OCI-LY7 (cell line): ENCODE measurements around the gene ZNF598. TPM values are rescaled to one million over a fixed set of nuclear protein-coding genes. Genes with fewer than 3 reads are reported as not detected.

Source experiments
- BruUV-seq: library from RNA; stranded (reverse); fragments of 400-500 nt; replicated peaks from 2 replicates; lab custom pipeline; 2021; lab: Mats Ljungman, UMichigan
- CTCF ChIA-PET: fragments of 300-600 bp; sonication (Branson Sonifier 250); formaldehyde crosslinking; loops from one replicate; lab custom pipeline; 2022; ENCODE audit warnings: antibody characterized with exemption; ENCODE audit not compliant: unreplicated experiment; lab: Charles Lee
- POLR2A ChIA-PET: fragments of 300-600 bp; sonication (Branson Sonifier 250); formaldehyde crosslinking; loops from one replicate; lab custom pipeline; 2022; ENCODE audit warnings: antibody characterized with exemption; lab: Charles Lee
- DNase-seq: peaks from one replicate; pipeline ENCODE4 v3.0.0-alpha.2; 2015; ENCODE audit warnings: low spot score
- H2AFZ ChIP-seq: fragments of 200-600 bp; sonication (generic), shearing (Covaris generic); 2 replicates; pipeline ENCODE4 v1.6.1; 2014; ENCODE audit warnings: mild to moderate bottlenecking, antibody characterized with exemption, low read length, moderate library complexity
- H3K27ac ChIP-seq: fragments of 200-600 bp; sonication (generic); 2 replicates; pipeline ENCODE4 v1.5.1; 2014; ENCODE audit warnings: mixed run types, low read depth, mild to moderate bottlenecking, moderate library complexity, low read length, inconsistent platforms; ENCODE audit not compliant: poor library complexity, severe bottlenecking
- H3K36me3 ChIP-seq: fragments of 200-600 bp; sonication (generic); 2 replicates; pipeline ENCODE4 v1.6.1; 2014; ENCODE audit warnings: mild to moderate bottlenecking, antibody characterized with exemption, low read length, moderate library complexity, mixed read lengths; ENCODE audit not compliant: insufficient read depth
- H3K4me1 ChIP-seq: fragments of 200-600 bp; sonication (generic); 2 replicates; pipeline ENCODE4 v1.5.1; 2014; ENCODE audit warnings: mild to moderate bottlenecking, low read length; ENCODE audit not compliant: insufficient read depth, poor library complexity, severe bottlenecking
- H3K4me2 ChIP-seq: fragments of 200-600 bp; sonication (generic); 2 replicates; pipeline ENCODE4 v1.6.1; 2014; ENCODE audit warnings: mild to moderate bottlenecking, low read length
- H3K4me3 ChIP-seq: fragments of 200-600 bp; sonication (generic); 2 replicates; pipeline ENCODE4 v1.5.1; 2014; ENCODE audit warnings: mild to moderate bottlenecking, low read depth, low read length; ENCODE audit not compliant: poor library complexity, severe bottlenecking
- H3K79me2 ChIP-seq: fragments of 200-600 bp; sonication (generic); 2 replicates; pipeline ENCODE4 v1.6.1; 2016; ENCODE audit warnings: low read depth, mild to moderate bottlenecking, low read length, moderate library complexity, mixed read lengths; ENCODE audit not compliant: insufficient read depth
- H3K9me2 ChIP-seq: fragments of 200-600 bp; sonication (generic); 2 replicates; pipeline ENCODE4 v1.6.1; 2016; ENCODE audit warnings: mild to moderate bottlenecking, low read length, mixed read lengths; ENCODE audit not compliant: insufficient read depth
- H3K9me3 ChIP-seq: fragments of 200-600 bp; sonication (generic); 2 replicates; pipeline ENCODE4 v1.6.1; 2014; ENCODE audit warnings: mild to moderate bottlenecking, mixed run types, low read length, mixed read lengths
- H4K20me1 ChIP-seq: fragments of 200-600 bp; sonication (generic); 2 replicates; pipeline ENCODE4 v1.6.1; 2014; ENCODE audit warnings: mild to moderate bottlenecking, antibody characterized with exemption, low read length, moderate library complexity, mixed read lengths; ENCODE audit not compliant: insufficient read depth
- EZH2phosphoT487 ChIP-seq: fragments of 200-600 bp; sonication (generic); IDR thresholded peaks from 2 replicates; pipeline ENCODE4 v1.6.1; 2018; ENCODE audit warnings: low read depth, borderline replicate concordance, mild to moderate bottlenecking, mixed run types, antibody characterized with exemption, low read length, moderate library complexity, mixed read lengths
- intact Hi-C: fragments of 100-400 bp; cut with micrococcal nuclease; formaldehyde crosslinking; loops from one replicate; pipeline ENCODE4 v1.10.0; 2022; ENCODE audit not compliant: unreplicated experiment
- small RNA-seq: library from RNA; depleted of rRNA; stranded (forward); fragments of <200 nt; gene quantifications from one replicate; pipeline ENCODE3, GENCODE V24; 2014
- total RNA-seq, 2 experiments: library from RNA; depleted of rRNA in 1 of 2; stranded (reverse); fragments of >200 nt in 1 of 2; shearing (Covaris generic) in 1 of 2; gene quantifications; 2 replicates each; pipeline ENCODE4 v1.2.3, GENCODE V29; 2014 to 2022
- TF ChIP-seq, protein P1 (sequence below): fragments of 200-600 bp; sonication (generic); conservative IDR thresholded peaks from 2 replicates; pipeline ENCODE4 v1.5.1; 2014; ENCODE audit warnings: mild to moderate bottlenecking, antibody characterized with exemption, low read length, moderate library complexity, mixed read lengths

ZNF598 gene
- total RNA-seq, 2 experiments from 2014 or later, result 26.3 to 80.4 TPM

GRCh38 chr16:1949507-1949906 lies 60.1 kb downstream of the ZNF598 start:
- CTCF ChIA-PET, result no interaction called here
- intact Hi-C loops, result no loop called here
- POLR2A ChIA-PET, result interaction anchor here (0.7 kb wide), 1 partner anchor 71 kb away, joined by 4 read pairs; no protein-coding TSS in a partner anchor

More at GRCh38 chr16:1949507-1949906, 60.1 kb downstream of the ZNF598 start:
- BruUV-seq, result no TSS peak
- Histone ChIP-seq H3K4me3 (no peak overlapping the region), H3K27ac (no peak overlapping the region), H3K79me2 (no peaks in the 10 kb centered on the region), H3K4me1 (no peaks in the 10 kb centered on the region), H4K20me1 (no peaks in the 10 kb centered on the region), H3K9me3 (no peaks in the 10 kb centered on the region), H3K4me2 (no peak overlapping the region), H2AFZ (no peak overlapping the region), H3K36me3 (no peaks in the 10 kb centered on the region), H3K9me2 (no peaks in the 10 kb centered on the region)
- no peak for DNase-seq
- TF ChIP-seq, protein P1, sequence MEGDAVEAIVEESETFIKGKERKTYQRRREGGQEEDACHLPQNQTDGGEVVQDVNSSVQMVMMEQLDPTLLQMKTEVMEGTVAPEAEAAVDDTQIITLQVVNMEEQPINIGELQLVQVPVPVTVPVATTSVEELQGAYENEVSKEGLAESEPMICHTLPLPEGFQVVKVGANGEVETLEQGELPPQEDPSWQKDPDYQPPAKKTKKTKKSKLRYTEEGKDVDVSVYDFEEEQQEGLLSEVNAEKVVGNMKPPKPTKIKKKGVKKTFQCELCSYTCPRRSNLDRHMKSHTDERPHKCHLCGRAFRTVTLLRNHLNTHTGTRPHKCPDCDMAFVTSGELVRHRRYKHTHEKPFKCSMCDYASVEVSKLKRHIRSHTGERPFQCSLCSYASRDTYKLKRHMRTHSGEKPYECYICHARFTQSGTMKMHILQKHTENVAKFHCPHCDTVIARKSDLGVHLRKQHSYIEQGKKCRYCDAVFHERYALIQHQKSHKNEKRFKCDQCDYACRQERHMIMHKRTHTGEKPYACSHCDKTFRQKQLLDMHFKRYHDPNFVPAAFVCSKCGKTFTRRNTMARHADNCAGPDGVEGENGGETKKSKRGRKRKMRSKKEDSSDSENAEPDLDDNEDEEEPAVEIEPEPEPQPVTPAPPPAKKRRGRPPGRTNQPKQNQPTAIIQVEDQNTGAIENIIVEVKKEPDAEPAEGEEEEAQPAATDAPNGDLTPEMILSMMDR, result no peak
- TF ChIP-seq EZH2phosphoT487, result no peak

Small RNA genes within 50 kb of the gene (small RNA-seq; reads per million reads assigned to genes)
- gene AC005363.2 (not detected), gene RN7SL219P (not detected), gene SNORA10 (not detected), gene SNORA64 (not detected)

Other genes starting within 250 kb of the ZNF598 start
Only the 30 nearest of the 33 such genes appear.
- gene MRPS34, start 236.7 kb downstream of the ZNF598 start, total RNA-seq (2014; rRNA removed; shearing (Covaris generic)), result 170 and 190 TPM in 2 replicates
- 176 and 196 TPM in 2 replicates for gene MRPS34, start 236.7 kb downstream of the ZNF598 start, total RNA-seq (2022)
- 52.4 and 53.7 TPM in 2 replicates for gene SPSB3, start 227.2 kb downstream of the ZNF598 start, total RNA-seq (2014; rRNA removed; shearing (Covaris generic))
- gene SPSB3, start 227.2 kb downstream of the ZNF598 start, total RNA-seq (2022), result 33.6 and 39.5 TPM in 2 replicates
- 70.5 and 94.9 TPM in 2 replicates for gene NUBP2, start 226.9 kb downstream of the ZNF598 start, total RNA-seq (2014; rRNA removed; shearing (Covaris generic))
- 58.2 and 62.7 TPM in 2 replicates for gene NUBP2, start 226.9 kb downstream of the ZNF598 start, total RNA-seq (2022)
- 0.13 TPM in 1 of 2 replicates, not detected in the other for gene IGFALS, start 216.1 kb downstream of the ZNF598 start, total RNA-seq (2014; rRNA removed; shearing (Covaris generic))
- gene IGFALS, start 216.1 kb downstream of the ZNF598 start, total RNA-seq (2022), result 0.33 TPM in 1 of 2 replicates, not detected in the other
- gene HAGH, start 183.0 kb downstream of the ZNF598 start, total RNA-seq (2014; rRNA removed; shearing (Covaris generic)), result 26.9 and 30.5 TPM in 2 replicates
- gene HAGH, start 183.0 kb downstream of the ZNF598 start, total RNA-seq (2022), result 29.9 and 36.8 TPM in 2 replicates
- 30.7 and 32.4 TPM in 2 replicates for gene FAHD1, start 182.6 kb downstream of the ZNF598 start, total RNA-seq (2014; rRNA removed; shearing (Covaris generic))
- gene FAHD1, start 182.6 kb downstream of the ZNF598 start, total RNA-seq (2022), result 13.7 and 15.1 TPM in 2 replicates
- not detected in 2 replicates for gene MEIOB, start 137.7 kb downstream of the ZNF598 start, total RNA-seq (2014; rRNA removed; shearing (Covaris generic))
- not detected in 2 replicates for gene MEIOB, start 137.7 kb downstream of the ZNF598 start, total RNA-seq (2022)
- gene HS3ST6, start 91.4 kb downstream of the ZNF598 start, total RNA-seq (2014; rRNA removed; shearing (Covaris generic)), result not detected in 2 replicates
- not detected in 2 replicates for gene HS3ST6, start 91.4 kb downstream of the ZNF598 start, total RNA-seq (2022)
- gene MSRB1, start 66.6 kb downstream of the ZNF598 start, total RNA-seq (2014; rRNA removed; shearing (Covaris generic)), result 5.2 and 9.0 TPM in 2 replicates
- gene MSRB1, start 66.6 kb downstream of the ZNF598 start, total RNA-seq (2022), result 17.6 and 18.0 TPM in 2 replicates
- gene RPL3L, start 55.1 kb downstream of the ZNF598 start, total RNA-seq (2014; rRNA removed; shearing (Covaris generic)), result 0.35 TPM in 1 of 2 replicates, not detected in the other
- gene RPL3L, start 55.1 kb downstream of the ZNF598 start, total RNA-seq (2022), result 0.63 and 0.72 TPM in 2 replicates
- gene NDUFB10, start 50.3 kb downstream of the ZNF598 start, total RNA-seq (2014; rRNA removed; shearing (Covaris generic)), result 240 and 317 TPM in 2 replicates
- 180 and 201 TPM in 2 replicates for gene NDUFB10, start 50.3 kb downstream of the ZNF598 start, total RNA-seq (2022)
- gene RPS2, start 45.0 kb downstream of the ZNF598 start, total RNA-seq (2014; rRNA removed; shearing (Covaris generic)), result 2,266 and 2,461 TPM in 2 replicates
- 3,120 and 3,140 TPM in 2 replicates for gene RPS2, start 45.0 kb downstream of the ZNF598 start, total RNA-seq (2022)
- gene RNF151, start 43.0 kb downstream of the ZNF598 start, total RNA-seq (2014; rRNA removed; shearing (Covaris generic)), result not detected in 2 replicates
- gene RNF151, start 43.0 kb downstream of the ZNF598 start, total RNA-seq (2022), result not detected in 2 replicates
- gene TBL3, start 37.8 kb downstream of the ZNF598 start, total RNA-seq (2014; rRNA removed; shearing (Covaris generic)), result 58.5 and 67.2 TPM in 2 replicates
- gene TBL3, start 37.8 kb downstream of the ZNF598 start, total RNA-seq (2022), result 44.3 and 49.9 TPM in 2 replicates
- 0.22 and 2.1 TPM in 2 replicates for gene NOXO1, start 28.4 kb downstream of the ZNF598 start, total RNA-seq (2014; rRNA removed; shearing (Covaris generic))
- gene NOXO1, start 28.4 kb downstream of the ZNF598 start, total RNA-seq (2022), result 0.30 and 0.59 TPM in 2 replicates
- gene GFER, start 25.6 kb downstream of the ZNF598 start, total RNA-seq (2014; rRNA removed; shearing (Covaris generic)), result 25.1 and 32.3 TPM in 2 replicates
- gene GFER, start 25.6 kb downstream of the ZNF598 start, total RNA-seq (2022), result 31.1 and 40.2 TPM in 2 replicates
- 9.0 and 11.1 TPM in 2 replicates for gene SYNGR3, start 19.9 kb downstream of the ZNF598 start, total RNA-seq (2014; rRNA removed; shearing (Covaris generic))
- 10.3 and 12.0 TPM in 2 replicates for gene SYNGR3, start 19.9 kb downstream of the ZNF598 start, total RNA-seq (2022)
- 0.85 and 0.88 TPM in 2 replicates for gene NPW, start 10.0 kb upstream of the ZNF598 start, total RNA-seq (2014; rRNA removed; shearing (Covaris generic))
- gene NPW, start 10.0 kb upstream of the ZNF598 start, total RNA-seq (2022), result 1.3 and 3.7 TPM in 2 replicates
- gene NHERF2, start 17.1 kb upstream of the ZNF598 start, total RNA-seq (2014; rRNA removed; shearing (Covaris generic)), result not detected in 2 replicates
- 0.27 and 0.31 TPM in 2 replicates for gene NHERF2, start 17.1 kb upstream of the ZNF598 start, total RNA-seq (2022)
- 50.9 and 56.2 TPM in 2 replicates for gene NTHL1, start 38.0 kb upstream of the ZNF598 start, total RNA-seq (2014; rRNA removed; shearing (Covaris generic))
- 44.6 and 51.5 TPM in 2 replicates for gene NTHL1, start 38.0 kb upstream of the ZNF598 start, total RNA-seq (2022)
- gene TSC2, start 38.2 kb upstream of the ZNF598 start, total RNA-seq (2014; rRNA removed; shearing (Covaris generic)), result 42.8 and 57.2 TPM in 2 replicates
- gene TSC2, start 38.2 kb upstream of the ZNF598 start, total RNA-seq (2022), result 152 and 160 TPM in 2 replicates
- 76.5 and 87.4 TPM in 2 replicates for gene PKD1, start 126.1 kb upstream of the ZNF598 start, total RNA-seq (2014; rRNA removed; shearing (Covaris generic))
- gene PKD1, start 126.1 kb upstream of the ZNF598 start, total RNA-seq (2022), result 112 and 129 TPM in 2 replicates
- 3.1 and 5.0 TPM in 2 replicates for gene RAB26, start 138.8 kb upstream of the ZNF598 start, total RNA-seq (2014; rRNA removed; shearing (Covaris generic))
- gene RAB26, start 138.8 kb upstream of the ZNF598 start, total RNA-seq (2022), result 7.9 and 9.5 TPM in 2 replicates
- gene TRAF7, start 146.0 kb upstream of the ZNF598 start, total RNA-seq (2014; rRNA removed; shearing (Covaris generic)), result 50.1 and 53.6 TPM in 2 replicates
- gene TRAF7, start 146.0 kb upstream of the ZNF598 start, total RNA-seq (2022), result 82.3 and 103 TPM in 2 replicates
- 0.09 TPM in 1 of 2 replicates, not detected in the other for gene CASKIN1, start 186.8 kb upstream of the ZNF598 start, total RNA-seq (2014; rRNA removed; shearing (Covaris generic))
- gene CASKIN1, start 186.8 kb upstream of the ZNF598 start, total RNA-seq (2022), result 0.06 and 0.13 TPM in 2 replicates
- 57.1 and 65.4 TPM in 2 replicates for gene MLST8, start 195.6 kb upstream of the ZNF598 start, total RNA-seq (2014; rRNA removed; shearing (Covaris generic))
- gene MLST8, start 195.6 kb upstream of the ZNF598 start, total RNA-seq (2022), result 68.6 and 71.3 TPM in 2 replicates
- gene BRICD5, start 201.0 kb upstream of the ZNF598 start, total RNA-seq (2014; rRNA removed; shearing (Covaris generic)), result 15.8 and 30.4 TPM in 2 replicates
- gene BRICD5, start 201.0 kb upstream of the ZNF598 start, total RNA-seq (2022), result 31.7 and 36.6 TPM in 2 replicates
- gene PGP, start 205.0 kb upstream of the ZNF598 start, total RNA-seq (2014; rRNA removed; shearing (Covaris generic)), result 44.2 TPM in 2 replicates
- gene PGP, start 205.0 kb upstream of the ZNF598 start, total RNA-seq (2022), result 37.0 and 37.9 TPM in 2 replicates
- 43.1 and 59.6 TPM in 2 replicates for gene E4F1, start 213.8 kb upstream of the ZNF598 start, total RNA-seq (2014; rRNA removed; shearing (Covaris generic))
- gene E4F1, start 213.8 kb upstream of the ZNF598 start, total RNA-seq (2022), result 35.3 and 42.3 TPM in 2 replicates
- 6.6 and 6.9 TPM in 2 replicates for gene DNASE1L2, start 226.6 kb upstream of the ZNF598 start, total RNA-seq (2014; rRNA removed; shearing (Covaris generic))
- 8.4 and 9.8 TPM in 2 replicates for gene DNASE1L2, start 226.6 kb upstream of the ZNF598 start, total RNA-seq (2022)